Left ventricle myocardium inferior (tissue), 1 donor: Measurements from ENCODE around the gene PCSK1N. TPM values are rescaled to one million over a fixed set of nuclear protein-coding genes. Genes with fewer than 3 reads are reported as not detected.

Experiments
- DNase-seq: peaks from one replicate; pipeline ENCODE4 v3.0.0-alpha.2; 2020
- H3K27ac ChIP-seq: fragments of 200-600 bp; replicated peaks from 2 replicates; pipeline ENCODE4 v1.8.0; 2021
- H3K27me3 ChIP-seq: fragments of 200-600 bp; 2 replicates; pipeline ENCODE4 v1.8.0; 2021; ENCODE audit warnings: low read depth
- H3K36me3 ChIP-seq: fragments of 200-600 bp; 2 replicates; pipeline ENCODE4 v1.8.0; 2021
- H3K4me1 ChIP-seq: fragments of 200-600 bp; 2 replicates; pipeline ENCODE4 v1.8.0; 2021
- H3K4me3 ChIP-seq: fragments of 200-600 bp; 2 replicates; pipeline ENCODE4 v1.8.0; 2021; ENCODE audit warnings: mild to moderate bottlenecking, moderate library complexity
- H3K9me3 ChIP-seq: fragments of 200-600 bp; replicated peaks from 2 replicates; pipeline ENCODE4 v1.8.0; 2021
- intact Hi-C: fragments of 100-400 bp; cut with micrococcal nuclease; formaldehyde crosslinking; loops from one replicate; pipeline ENCODE4 v1.11.0; 2022
- total RNA-seq: library from RNA; stranded (reverse); fragmentation: NEBNext Ultra II Directional; extraction: Animal tissue kit (Norgen Biotek cat#: 25700); gene quantifications from one replicate; pipeline ENCODE4 v1.2.1, GENCODE V29; 2021
- TF ChIP-seq, protein P1 (sequence below): fragments of 200-600 bp; IDR thresholded peaks from 2 replicates; pipeline ENCODE4 v1.8.0; 2021; ENCODE audit warnings: antibody characterized with exemption, mild to moderate bottlenecking, borderline replicate concordance
- donor health status: DM: no; HTN: yes; CAD: no; lungs with severe emphysema.

The PCSK1N gene
- total RNA-seq, 1 donor from 2014 or later, result not detected

- DNase-seq, result no peak
- Histone ChIP-seq H3K36me3 (no peaks in the 10 kb centered on the region), H3K4me3 (no peak overlapping the region), H3K27ac (no peak overlapping the region), H3K27me3 (no peaks in the 10 kb centered on the region), H3K9me3 (no peaks in the 10 kb centered on the region), H3K4me1 (no peaks in the 10 kb centered on the region)
- intact Hi-C loops, result no loop called here
- TF ChIP-seq, protein P1, sequence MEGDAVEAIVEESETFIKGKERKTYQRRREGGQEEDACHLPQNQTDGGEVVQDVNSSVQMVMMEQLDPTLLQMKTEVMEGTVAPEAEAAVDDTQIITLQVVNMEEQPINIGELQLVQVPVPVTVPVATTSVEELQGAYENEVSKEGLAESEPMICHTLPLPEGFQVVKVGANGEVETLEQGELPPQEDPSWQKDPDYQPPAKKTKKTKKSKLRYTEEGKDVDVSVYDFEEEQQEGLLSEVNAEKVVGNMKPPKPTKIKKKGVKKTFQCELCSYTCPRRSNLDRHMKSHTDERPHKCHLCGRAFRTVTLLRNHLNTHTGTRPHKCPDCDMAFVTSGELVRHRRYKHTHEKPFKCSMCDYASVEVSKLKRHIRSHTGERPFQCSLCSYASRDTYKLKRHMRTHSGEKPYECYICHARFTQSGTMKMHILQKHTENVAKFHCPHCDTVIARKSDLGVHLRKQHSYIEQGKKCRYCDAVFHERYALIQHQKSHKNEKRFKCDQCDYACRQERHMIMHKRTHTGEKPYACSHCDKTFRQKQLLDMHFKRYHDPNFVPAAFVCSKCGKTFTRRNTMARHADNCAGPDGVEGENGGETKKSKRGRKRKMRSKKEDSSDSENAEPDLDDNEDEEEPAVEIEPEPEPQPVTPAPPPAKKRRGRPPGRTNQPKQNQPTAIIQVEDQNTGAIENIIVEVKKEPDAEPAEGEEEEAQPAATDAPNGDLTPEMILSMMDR, result no peak
Observed at GRCh38 chrX:48794911-48795515, 40.4 kb downstream of the PCSK1N start.

DNA sequence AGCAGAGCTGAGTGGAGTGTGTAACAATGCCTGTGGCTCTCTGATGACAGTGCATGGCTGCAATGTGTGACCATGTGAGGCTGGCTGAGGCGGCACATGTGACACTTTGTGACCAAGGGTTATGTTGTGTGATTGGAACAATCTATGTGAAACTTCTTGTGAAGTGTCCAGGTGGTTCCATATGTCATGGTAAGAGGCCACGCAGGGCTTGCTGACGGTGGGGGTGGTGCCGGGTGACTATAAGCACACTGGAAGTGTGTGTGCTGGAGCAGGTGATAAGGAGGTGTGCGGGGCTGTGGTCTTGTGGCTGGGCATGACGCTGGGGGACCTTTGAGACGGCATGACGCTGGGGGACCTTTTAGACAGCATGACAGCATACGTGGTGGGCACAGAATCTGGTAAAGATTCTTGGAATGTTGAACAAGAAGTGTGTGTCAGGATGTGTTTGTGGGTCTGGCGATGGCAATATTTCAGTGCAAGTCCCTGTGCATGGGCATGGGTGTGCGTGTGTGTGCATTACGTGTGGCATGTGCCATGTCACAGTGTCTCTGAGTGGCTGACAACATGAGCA is 41.0 kb downstream of the PCSK1N start:
- no peaks in the 10 kb centered on the region for H3K36me3 ChIP-seq
- no peak for DNase-seq
- no peaks in the 10 kb centered on the region for H3K9me3 ChIP-seq
- H3K4me1 ChIP-seq, result no peaks in the 10 kb centered on the region
- TF ChIP-seq, protein P1, result no peak
- intact Hi-C loops, result no loop called here
- H3K27ac ChIP-seq, result no peak overlapping the region
- H3K27me3 ChIP-seq, result no peaks in the 10 kb centered on the region
- no peak overlapping the region for H3K4me3 ChIP-seq

GRCh38 chrX:48793935-48794334 is 41.5 kb downstream of the PCSK1N start:
- Histone ChIP-seq H3K27me3 (no peaks in the 10 kb centered on the region), H3K9me3 (no peaks in the 10 kb centered on the region), H3K4me1 (no peaks in the 10 kb centered on the region), H3K4me3 (no peak overlapping the region), H3K27ac (no peak overlapping the region), H3K36me3 (no peaks in the 10 kb centered on the region)
- DNase-seq, result no peak
- intact Hi-C loops, result no loop called here
- TF ChIP-seq, protein P1, result no peak

DNA sequence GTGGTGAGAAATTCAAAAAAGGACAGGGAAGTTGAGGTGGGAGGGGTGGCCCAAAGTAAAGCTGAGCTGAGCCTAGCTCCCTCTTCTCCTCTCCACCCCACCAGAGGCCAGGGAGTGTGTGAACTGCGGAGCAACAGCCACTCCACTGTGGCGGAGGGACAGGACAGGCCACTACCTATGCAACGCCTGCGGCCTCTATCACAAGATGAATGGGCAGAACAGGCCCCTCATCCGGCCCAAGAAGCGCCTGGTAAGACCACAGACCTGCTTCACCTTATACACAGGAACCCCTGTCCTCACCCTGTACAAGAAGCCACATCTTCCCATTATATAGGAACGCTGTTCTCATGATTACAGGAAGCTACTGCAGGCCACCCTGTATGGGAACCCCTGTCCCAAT is 43.2 kb downstream of the PCSK1N start:
- no peaks in the 10 kb centered on the region for H3K36me3 ChIP-seq
- intact Hi-C loops, result no loop called here

GRCh38 chrX:48791063-48791820 is 44.2 kb downstream of the PCSK1N start:
- intact Hi-C loops, result no loop called here
- Histone ChIP-seq H3K27ac (no peak overlapping the region), H3K36me3 (no peaks in the 10 kb centered on the region), H3K27me3 (peaks cover 16% of the 10 kb centered on the region), H3K4me3 (no peak overlapping the region), H3K9me3 (no peaks in the 10 kb centered on the region), H3K4me1 (no peaks in the 10 kb centered on the region)
- TF ChIP-seq, protein P1, result no peak
- DNase-seq, result no peak

More for the DNA sequence above, 43.2 kb downstream of the PCSK1N start:
- no peak overlapping the region for H3K4me3 ChIP-seq
- TF ChIP-seq, protein P1, result no peak
- DNase-seq, result no peak
- H3K9me3 ChIP-seq, result no peaks in the 10 kb centered on the region
- no peaks in the 10 kb centered on the region for H3K4me1 ChIP-seq
- no peak overlapping the region for H3K27ac ChIP-seq
- H3K27me3 ChIP-seq, result peaks cover 6% of the 10 kb centered on the region
